Epithelial cell of proximal tubule (primary cell): ENCODE data around the gene SNRK. TPM values are rescaled to one million over a fixed set of nuclear protein-coding genes. Genes with fewer than 3 reads are reported as not detected.

ENCODE experiments used
- DNase-seq: peaks from one replicate; pipeline ENCODE4 v3.0.0-alpha.2; 2011; ENCODE audit warnings: low read depth
- H3K4me3 ChIP-seq: 2 replicates; pipeline ENCODE4 v1.5.1; 2011; ENCODE audit warnings: low read depth, mild to moderate bottlenecking, low read length
- CTCF ChIP-seq: conservative IDR thresholded peaks from 2 replicates; pipeline ENCODE4 v1.5.1; 2012; ENCODE audit warnings: low read depth, mild to moderate bottlenecking, low read length
- total RNA-seq: library from RNA; depleted of rRNA; stranded (reverse); fragments of >200 nt; gene quantifications from 2 replicates; pipeline ENCODE4 v1.2.3, GENCODE V29; 2015

Gene SNRK
- total RNA-seq, 1 donor from 2014 or later = 12.9 TPM

- no peak for TF ChIP-seq CTCF
- H3K4me3 ChIP-seq = no peak overlapping the region
- no peak for DNase-seq
Measured at GRCh38 chr3:43362183-43362582, 75.8 kb downstream of the SNRK start.

DNA sequence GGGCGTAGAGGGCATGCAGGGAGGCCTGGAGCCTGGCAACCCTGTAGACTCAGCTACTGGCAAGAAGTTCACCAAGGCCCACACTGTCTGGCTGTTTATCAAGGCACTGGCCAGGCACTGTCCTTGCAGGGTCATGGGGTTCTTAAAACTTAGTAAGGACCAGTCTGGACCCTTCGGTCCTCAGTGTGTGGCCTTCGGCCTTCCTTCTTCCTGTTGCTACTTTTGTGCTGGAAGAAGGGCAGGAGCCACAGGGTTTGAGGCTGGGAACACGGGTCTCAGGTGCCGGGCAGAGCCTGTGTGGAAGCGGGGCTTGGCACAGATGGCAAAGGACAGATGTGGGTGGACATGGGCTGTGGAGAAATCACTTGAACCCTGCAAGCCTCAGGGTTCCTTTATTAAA lies 76.6 kb downstream of the SNRK start:
- DNase-seq = no peak
- TF ChIP-seq CTCF = no peak
- H3K4me3 ChIP-seq = no peak overlapping the region

- H3K4me3 ChIP-seq = no peak overlapping the region
- TF ChIP-seq CTCF = no peak
- no peak for DNase-seq
Measured at GRCh38 chr3:43363621-43364266, 77.4 kb downstream of the SNRK start.

DNA sequence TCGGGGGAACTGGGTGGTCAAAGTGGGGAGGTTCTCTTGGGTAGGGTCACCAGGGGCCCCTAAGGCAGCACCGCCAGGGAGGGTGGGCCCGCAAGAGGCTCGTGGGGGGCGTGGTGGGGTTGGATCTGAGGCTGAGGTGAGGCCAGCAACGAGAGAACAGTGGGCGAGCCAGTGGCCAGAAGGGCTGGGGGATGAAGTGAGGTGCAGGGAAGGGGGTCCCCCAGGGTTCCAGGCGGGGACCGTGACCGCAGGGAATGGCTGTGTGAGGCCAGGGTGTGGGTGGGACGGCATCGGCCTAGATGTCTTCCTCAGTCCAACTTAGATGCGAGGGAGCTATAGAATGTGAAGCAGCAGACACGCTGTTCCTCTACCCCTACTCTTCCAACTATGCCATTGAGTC lies 78.2 kb downstream of the SNRK start:
- H3K4me3 ChIP-seq = no peak overlapping the region
- no peak for DNase-seq
- no peak for TF ChIP-seq CTCF

GRCh38 chr3:43364926-43365325 lies 78.6 kb downstream of the SNRK start:
- no peak for DNase-seq
- H3K4me3 ChIP-seq = no peak overlapping the region
- TF ChIP-seq CTCF = no peak

DNA sequence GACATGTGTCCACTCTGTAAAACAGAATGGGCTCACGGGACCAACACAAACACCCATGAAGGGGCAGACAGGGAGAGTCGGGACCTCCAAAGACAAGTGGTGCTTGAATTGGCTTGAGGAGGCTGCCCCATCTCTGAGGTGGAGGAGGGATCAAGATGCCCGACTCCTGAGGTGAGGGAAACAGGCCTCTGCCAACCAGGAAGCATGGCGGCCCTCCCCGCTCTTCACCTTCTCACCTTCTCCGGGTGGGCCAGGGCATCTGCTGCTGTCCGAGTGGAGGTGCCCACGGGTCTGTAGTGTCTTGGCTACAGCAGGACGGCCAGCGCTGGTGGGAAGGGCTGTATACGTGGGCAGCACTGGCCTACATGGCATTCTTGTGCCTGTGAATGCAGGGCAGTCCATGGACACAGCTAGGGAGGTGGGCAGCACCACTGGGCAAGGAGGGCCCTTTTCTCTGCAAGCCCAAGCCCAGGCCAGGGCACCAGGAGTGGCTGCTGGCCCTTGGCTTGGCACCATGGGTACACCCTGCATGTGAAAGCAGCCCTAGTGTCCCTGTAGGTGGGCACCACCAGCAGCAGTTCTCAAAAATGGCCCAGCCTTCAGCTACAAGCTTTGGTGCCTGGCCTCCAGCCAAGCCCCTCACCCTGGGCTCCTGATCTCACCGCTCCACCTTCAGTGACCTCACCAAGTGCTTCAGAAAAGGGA lies 79.4 kb downstream of the SNRK start:
- DNase-seq = no peak
- no peak for TF ChIP-seq CTCF

DNA sequence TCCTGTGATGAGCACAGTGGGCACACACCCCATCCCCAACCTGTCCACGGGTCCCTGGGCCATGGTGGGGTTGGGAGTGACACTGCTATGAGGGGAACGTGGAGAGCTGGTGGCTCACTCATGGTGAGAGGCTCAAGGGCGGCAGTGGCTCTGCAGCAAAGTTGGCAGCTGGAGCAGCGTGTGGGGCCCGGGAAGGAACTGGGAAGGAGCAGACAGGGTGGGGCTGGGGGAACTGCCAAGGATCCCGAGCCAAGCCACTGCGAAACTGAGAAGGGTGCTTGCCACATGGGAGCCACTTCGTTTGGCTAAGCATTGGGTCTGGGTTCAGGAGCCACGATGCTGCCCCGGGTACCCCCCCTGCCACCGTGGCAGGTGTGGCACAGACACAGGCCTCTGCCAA lies 80.1 kb downstream of the SNRK start:
- no peak for TF ChIP-seq CTCF
- no peak for DNase-seq
- no peak overlapping the region for H3K4me3 ChIP-seq

More for the DNA sequence above, 79.4 kb downstream of the SNRK start:
- H3K4me3 ChIP-seq = no peak overlapping the region
